ENCODE results near the gene COL4A1. TPM values are rescaled to one million over a fixed set of nuclear protein-coding genes. Genes with fewer than 3 reads are reported as not detected.

COL4A1 gene
- polyA plus RNA-seq, 4 donors: 3.1 to 85.7 (median 32.2) TPM

DNA sequence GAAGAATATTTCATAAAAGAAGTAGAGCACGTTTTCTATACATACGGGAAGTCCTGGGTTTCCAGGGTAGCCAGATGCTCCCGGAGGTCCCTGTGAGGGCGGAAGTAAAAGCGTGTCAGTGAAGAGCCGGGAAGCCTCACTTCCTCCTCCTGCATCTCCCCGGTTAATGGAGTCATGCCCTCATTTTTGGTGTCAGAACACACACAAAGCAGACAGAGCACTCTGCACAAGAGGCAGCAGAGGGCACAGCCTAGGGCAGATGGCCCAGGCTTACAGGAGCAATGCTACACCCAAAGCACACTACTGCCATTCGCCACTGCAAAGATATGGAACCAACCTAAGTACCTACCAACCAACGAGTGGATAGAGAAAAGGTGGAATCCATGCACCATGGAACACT lies 94.4 kb downstream of the COL4A1 start:
- H3K9me3 ChIP-seq (ENCODE audit: control insufficient read depth in 2 of 2, insufficient read depth in 1 of 2, low read depth in 1 of 2, low read length in 1 of 2): no peaks in the 10 kb centered on the region
- no peak for DNase-seq
- no peak overlapping the region for H3K27ac ChIP-seq (ENCODE audit: low read depth in 1 of 3, low read length in 2 of 3)
- H3K27me3 ChIP-seq (ENCODE audit: control insufficient read depth in 3 of 3, insufficient read depth in 3 of 3, low read length in 3 of 3): no peaks in the 10 kb centered on the region
- no peak for FAIRE-seq
- H3K4me1 ChIP-seq (ENCODE audit: control insufficient read depth in 3 of 3, insufficient read depth in 2 of 3, low read depth in 1 of 3, low read length in 2 of 3): no peaks in the 10 kb centered on the region
- H3K36me3 ChIP-seq (ENCODE audit: control insufficient read depth in 3 of 3, insufficient read depth in 2 of 3, low read depth in 1 of 3, low read length in 3 of 3): peaks cover 0 to 25% (median 0%) of the 10 kb centered on the region in 3 donors
- 82 to 95% (median 88%) methylated on average over 9 of the region's 9 CpGs for WGBS, 3 donors
- no peak overlapping the region for H3K4me3 ChIP-seq (ENCODE audit: low read depth in 1 of 3, low read length in 3 of 3)

DNA sequence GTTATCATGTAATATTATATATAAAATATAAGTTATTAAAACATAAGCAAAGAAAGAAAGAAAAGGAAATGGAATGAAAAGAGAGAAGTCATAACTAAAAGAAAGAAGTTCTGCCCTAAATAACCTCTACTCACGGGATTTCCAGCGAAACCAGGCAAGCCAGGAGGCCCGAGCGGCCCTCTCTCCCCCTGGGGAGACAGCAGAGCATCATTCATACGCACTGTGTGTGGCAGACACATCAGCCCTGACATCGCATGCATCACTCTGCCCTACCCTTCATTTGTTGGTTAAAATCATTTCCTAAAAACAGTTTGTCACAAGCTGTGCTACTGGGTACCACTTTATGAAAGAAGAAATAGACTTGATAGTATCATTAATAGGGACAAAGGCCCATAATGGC lies 95.2 kb downstream of the COL4A1 start:
- Histone ChIP-seq H3K9me3 (ENCODE audit: control insufficient read depth in 2 of 2, insufficient read depth in 1 of 2, low read depth in 1 of 2, low read length in 1 of 2) (no peaks in the 10 kb centered on the region), H3K4me1 (ENCODE audit: control insufficient read depth in 3 of 3, insufficient read depth in 2 of 3, low read depth in 1 of 3, low read length in 2 of 3) (peaks cover 0 to 4% (median 0%) of the 10 kb centered on the region in 3 donors), H3K36me3 (ENCODE audit: control insufficient read depth in 3 of 3, insufficient read depth in 2 of 3, low read depth in 1 of 3, low read length in 3 of 3) (peaks cover 0 to 25% (median 0%) of the 10 kb centered on the region in 3 donors), H3K27me3 (ENCODE audit: control insufficient read depth in 3 of 3, insufficient read depth in 3 of 3, low read length in 3 of 3) (no peaks in the 10 kb centered on the region), H3K4me3 (ENCODE audit: low read depth in 1 of 3, low read length in 3 of 3) (no peak overlapping the region), H3K27ac (ENCODE audit: low read depth in 1 of 3, low read length in 2 of 3) (no peak overlapping the region)
- DNase-seq: no peak
- FAIRE-seq: no peak
- WGBS, 3 donors: 75 to 81% (median 80%) methylated on average over 6 of the region's 6 CpGs

DNA sequence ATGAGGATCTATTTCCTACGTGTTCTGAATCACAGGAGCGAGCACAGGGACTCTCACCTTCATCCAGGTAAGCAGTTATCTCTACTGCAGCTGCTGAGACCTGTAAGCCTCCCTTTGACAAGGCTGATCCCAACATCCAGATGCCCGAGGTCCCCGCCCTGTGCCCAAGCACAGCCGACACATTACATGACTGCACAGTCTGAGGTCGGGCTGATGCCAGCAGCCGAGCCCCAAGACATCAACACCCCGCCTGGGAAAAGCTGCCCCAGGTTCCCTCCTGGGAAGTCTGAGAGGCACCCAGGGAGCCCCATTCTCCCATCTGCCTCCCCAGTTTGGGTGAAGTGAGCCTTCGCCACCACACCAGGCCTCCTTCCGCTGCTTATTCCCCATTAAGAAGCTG lies 95.9 kb downstream of the COL4A1 start:
- FAIRE-seq (no peak), DNase-seq (no peak)
- Histone ChIP-seq H3K4me1 (ENCODE audit: control insufficient read depth in 3 of 3, insufficient read depth in 2 of 3, low read depth in 1 of 3, low read length in 2 of 3) (peaks cover 0 to 9% (median 0%) of the 10 kb centered on the region in 3 donors), H3K27ac (ENCODE audit: low read depth in 1 of 3, low read length in 2 of 3) (no peak overlapping the region), H3K27me3 (ENCODE audit: control insufficient read depth in 3 of 3, insufficient read depth in 3 of 3, low read length in 3 of 3) (no peaks in the 10 kb centered on the region), H3K36me3 (ENCODE audit: control insufficient read depth in 3 of 3, insufficient read depth in 2 of 3, low read depth in 1 of 3, low read length in 3 of 3) (peaks cover 0 to 29% (median 2%) of the 10 kb centered on the region in 3 donors), H3K9me3 (ENCODE audit: control insufficient read depth in 2 of 2, insufficient read depth in 1 of 2, low read depth in 1 of 2, low read length in 1 of 2) (no peaks in the 10 kb centered on the region), H3K4me3 (ENCODE audit: low read depth in 1 of 3, low read length in 3 of 3) (no peak overlapping the region)
- WGBS, 3 donors: 78 to 89% (median 86%) methylated on average over 10 of the region's 10 CpGs

DNA sequence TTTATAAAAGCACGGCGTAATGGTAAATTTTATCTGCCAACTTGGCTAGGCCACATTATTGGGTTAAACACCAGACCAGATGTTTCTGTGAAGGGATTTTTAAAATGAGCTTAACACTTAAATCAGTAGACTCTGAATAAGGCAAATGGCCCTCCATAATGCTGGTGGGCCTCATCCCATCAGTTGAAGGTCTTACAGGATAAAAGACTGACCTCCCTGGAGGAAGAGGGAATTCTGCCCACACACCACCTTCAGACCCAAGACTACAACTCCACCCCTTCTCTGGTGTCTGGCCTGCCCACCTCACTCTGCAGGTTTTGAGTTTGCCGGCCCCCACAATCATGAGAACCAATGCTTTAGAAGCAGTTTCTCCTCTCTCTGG lies 96.4 kb downstream of the COL4A1 start:
- Histone ChIP-seq H3K4me3 (ENCODE audit: low read depth in 1 of 3, low read length in 3 of 3) (no peak overlapping the region), H3K4me1 (ENCODE audit: control insufficient read depth in 3 of 3, insufficient read depth in 2 of 3, low read depth in 1 of 3, low read length in 2 of 3) (peaks cover 0 to 12% (median 0%) of the 10 kb centered on the region in 3 donors), H3K36me3 (ENCODE audit: control insufficient read depth in 3 of 3, insufficient read depth in 2 of 3, low read depth in 1 of 3, low read length in 3 of 3) (peaks cover 0 to 29% (median 2%) of the 10 kb centered on the region in 3 donors), H3K9me3 (ENCODE audit: control insufficient read depth in 2 of 2, insufficient read depth in 1 of 2, low read depth in 1 of 2, low read length in 1 of 2) (no peaks in the 10 kb centered on the region), H3K27ac (ENCODE audit: low read depth in 1 of 3, low read length in 2 of 3) (no peak overlapping the region), H3K27me3 (ENCODE audit: control insufficient read depth in 3 of 3, insufficient read depth in 3 of 3, low read length in 3 of 3) (no peaks in the 10 kb centered on the region)
- FAIRE-seq: no peak
- DNase-seq: no peak
- 97 to 100% (median 97%) methylated on average over 3 of the region's 3 CpGs for WGBS, 3 donors

DNA sequence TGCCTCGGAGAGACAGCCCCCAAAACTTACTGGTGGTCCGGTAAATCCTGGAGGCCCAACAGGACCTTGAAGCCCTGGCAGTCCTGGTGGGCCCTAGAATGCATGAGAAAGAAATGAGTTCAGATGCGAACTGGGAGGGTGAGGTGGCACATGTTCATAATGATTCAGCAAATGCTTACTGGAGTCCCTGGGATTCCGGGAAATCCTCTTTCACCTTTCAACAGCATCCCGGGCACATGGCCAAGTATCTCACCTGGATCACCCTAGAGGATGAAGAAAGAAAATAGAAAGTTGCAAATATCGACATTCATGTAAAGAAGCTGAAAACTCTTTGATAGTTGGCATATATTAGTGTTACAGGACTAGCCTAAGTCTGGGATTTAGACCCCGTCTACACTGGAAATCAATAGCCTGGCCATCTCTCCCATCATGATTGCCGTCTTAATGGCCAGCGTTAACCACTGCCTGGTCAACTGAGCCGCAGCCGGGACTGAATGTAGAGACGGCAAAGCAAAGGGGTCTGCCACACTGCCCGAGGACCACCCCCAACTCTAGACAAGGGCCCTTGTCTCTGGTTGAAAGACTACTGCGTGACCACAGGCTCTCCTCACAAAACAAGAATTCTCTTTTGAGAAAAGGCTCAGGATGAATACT lies 96.9 kb downstream of the COL4A1 start:
- 76 to 87% (median 85%) methylated on average over 14 of the region's 14 CpGs for WGBS, 3 donors
- no peak for DNase-seq
- no peak overlapping the region for H3K4me3 ChIP-seq (ENCODE audit: low read depth in 1 of 3, low read length in 3 of 3)
- FAIRE-seq: no peak
- peaks cover 0 to 31% (median 2%) of the 10 kb centered on the region in 3 donors for H3K36me3 ChIP-seq (ENCODE audit: control insufficient read depth in 3 of 3, insufficient read depth in 2 of 3, low read depth in 1 of 3, low read length in 3 of 3)
- no peaks in the 10 kb centered on the region for H3K9me3 ChIP-seq (ENCODE audit: control insufficient read depth in 2 of 2, insufficient read depth in 1 of 2, low read depth in 1 of 2, low read length in 1 of 2)
- peaks cover 0 to 12% (median 0%) of the 10 kb centered on the region in 3 donors for H3K4me1 ChIP-seq (ENCODE audit: control insufficient read depth in 3 of 3, insufficient read depth in 2 of 3, low read depth in 1 of 3, low read length in 2 of 3)
- H3K27me3 ChIP-seq (ENCODE audit: control insufficient read depth in 3 of 3, insufficient read depth in 3 of 3, low read length in 3 of 3): no peaks in the 10 kb centered on the region
- no peak overlapping the region for H3K27ac ChIP-seq (ENCODE audit: low read depth in 1 of 3, low read length in 2 of 3)

DNA sequence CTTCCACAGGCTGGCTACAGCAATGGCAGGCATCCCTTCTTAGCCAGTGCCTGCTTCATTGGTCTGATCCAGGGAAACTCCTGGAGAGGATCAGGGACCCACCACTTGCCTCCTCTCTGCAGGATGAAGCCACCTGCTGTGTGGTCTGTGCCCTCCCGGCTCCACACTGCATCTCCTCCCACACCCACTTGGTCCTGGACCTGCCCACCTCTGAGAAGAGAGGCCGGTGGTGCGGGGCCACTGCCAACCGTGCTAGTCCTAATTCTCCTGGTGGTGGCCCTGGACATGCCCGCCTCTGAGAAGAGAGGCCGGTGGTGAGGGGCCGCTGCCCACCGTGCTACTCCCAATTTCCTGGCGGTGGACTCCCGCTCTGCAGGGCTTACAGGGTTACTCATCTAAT lies 98.8 kb downstream of the COL4A1 start:
- Histone ChIP-seq H3K36me3 (ENCODE audit: control insufficient read depth in 3 of 3, insufficient read depth in 2 of 3, low read depth in 1 of 3, low read length in 3 of 3) (peaks cover 0 to 32% (median 2%) of the 10 kb centered on the region in 3 donors), H3K9me3 (ENCODE audit: control insufficient read depth in 2 of 2, insufficient read depth in 1 of 2, low read depth in 1 of 2, low read length in 1 of 2) (no peaks in the 10 kb centered on the region), H3K4me3 (ENCODE audit: low read depth in 1 of 3, low read length in 3 of 3) (no peak overlapping the region), H3K4me1 (ENCODE audit: control insufficient read depth in 3 of 3, insufficient read depth in 2 of 3, low read depth in 1 of 3, low read length in 2 of 3) (peaks cover 0 to 12% (median 0%) of the 10 kb centered on the region in 3 donors), H3K27ac (ENCODE audit: low read depth in 1 of 3, low read length in 2 of 3) (no peak overlapping the region), H3K27me3 (ENCODE audit: control insufficient read depth in 3 of 3, insufficient read depth in 3 of 3, low read length in 3 of 3) (no peaks in the 10 kb centered on the region)
- DNase-seq: no peak
- no peak for FAIRE-seq
- 95 to 98% (median 96%) methylated on average over 10 of the region's 10 CpGs for WGBS, 3 donors

DNA sequence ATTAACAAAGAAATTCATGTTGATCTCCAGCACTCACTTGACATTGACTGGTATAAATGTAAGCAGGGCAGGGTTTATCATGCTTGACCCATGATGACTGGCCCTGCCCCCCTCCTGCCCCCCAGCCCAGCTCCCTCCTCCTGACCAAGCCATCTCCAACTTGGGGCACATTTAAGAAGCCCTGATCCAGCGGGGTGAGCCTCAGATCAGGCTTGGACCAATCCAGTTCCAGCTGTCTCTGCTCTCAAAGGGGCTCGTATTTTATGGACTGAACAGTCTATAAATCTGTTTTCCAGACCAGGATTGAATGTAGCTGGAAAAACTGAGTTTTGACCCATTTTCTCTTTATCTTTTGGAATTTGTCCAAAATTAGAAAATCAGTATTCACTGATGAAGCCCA lies 100.0 kb downstream of the COL4A1 start:
- H3K4me3 ChIP-seq (ENCODE audit: low read depth in 1 of 3, low read length in 3 of 3): no peak overlapping the region
- DNase-seq: no peak
- FAIRE-seq: no peak
- no peaks in the 10 kb centered on the region for H3K27me3 ChIP-seq (ENCODE audit: control insufficient read depth in 3 of 3, insufficient read depth in 3 of 3, low read length in 3 of 3)
- peaks cover 0 to 12% (median 0%) of the 10 kb centered on the region in 3 donors for H3K4me1 ChIP-seq (ENCODE audit: control insufficient read depth in 3 of 3, insufficient read depth in 2 of 3, low read depth in 1 of 3, low read length in 2 of 3)
- H3K36me3 ChIP-seq (ENCODE audit: control insufficient read depth in 3 of 3, insufficient read depth in 2 of 3, low read depth in 1 of 3, low read length in 3 of 3): peaks cover 0 to 26% (median 2%) of the 10 kb centered on the region in 3 donors
- peak overlapping the region in 1 of 3 donors; percentile 79 for H3K27ac ChIP-seq (ENCODE audit: low read depth in 1 of 3, low read length in 2 of 3)
- whole genome bisulfite sequencing, 3 donors: 31 to 69% (median 54%) methylated on average over 2 of the region's 2 CpGs
- no peaks in the 10 kb centered on the region for H3K9me3 ChIP-seq (ENCODE audit: control insufficient read depth in 2 of 2, insufficient read depth in 1 of 2, low read depth in 1 of 2, low read length in 1 of 2)

DNA sequence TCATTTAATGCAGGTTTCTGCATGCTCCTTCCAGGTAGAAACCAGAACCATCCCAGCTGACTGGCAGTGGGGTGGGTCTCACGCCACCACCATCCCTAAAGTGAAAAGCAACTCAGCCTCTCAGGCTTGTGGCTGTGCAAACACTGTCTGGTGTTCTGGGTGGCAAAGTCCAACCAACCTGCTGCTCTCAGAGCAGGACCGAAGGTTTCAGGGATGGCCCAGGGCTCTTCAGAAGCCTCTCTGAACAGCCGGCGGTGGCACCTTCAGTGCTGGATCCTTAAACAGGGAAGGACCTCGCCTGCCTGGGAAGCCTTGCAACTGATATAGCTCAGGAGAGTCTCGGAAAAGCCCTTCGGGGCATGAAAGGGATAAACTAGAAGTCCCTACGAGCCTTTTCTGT lies 100.8 kb downstream of the COL4A1 start:
- peaks cover 0 to 12% (median 0%) of the 10 kb centered on the region in 3 donors for H3K4me1 ChIP-seq (ENCODE audit: control insufficient read depth in 3 of 3, insufficient read depth in 2 of 3, low read depth in 1 of 3, low read length in 2 of 3)
- no peaks in the 10 kb centered on the region for H3K9me3 ChIP-seq (ENCODE audit: control insufficient read depth in 2 of 2, insufficient read depth in 1 of 2, low read depth in 1 of 2, low read length in 1 of 2)
- DNase-seq: peak; percentile 59 to 88
- H3K36me3 ChIP-seq (ENCODE audit: control insufficient read depth in 3 of 3, insufficient read depth in 2 of 3, low read depth in 1 of 3, low read length in 3 of 3): peaks cover 0 to 26% (median 2%) of the 10 kb centered on the region in 3 donors
- peak overlapping the region in 1 of 3 donors; percentile 79 for H3K27ac ChIP-seq (ENCODE audit: low read depth in 1 of 3, low read length in 2 of 3)
- FAIRE-seq: no peak
- 12 to 63% (median 30%) methylated on average over 8 of the region's 8 CpGs for WGBS, 3 donors
- H3K27me3 ChIP-seq (ENCODE audit: control insufficient read depth in 3 of 3, insufficient read depth in 3 of 3, low read length in 3 of 3): no peaks in the 10 kb centered on the region
- H3K4me3 ChIP-seq (ENCODE audit: low read depth in 1 of 3, low read length in 3 of 3): no peak overlapping the region

DNA sequence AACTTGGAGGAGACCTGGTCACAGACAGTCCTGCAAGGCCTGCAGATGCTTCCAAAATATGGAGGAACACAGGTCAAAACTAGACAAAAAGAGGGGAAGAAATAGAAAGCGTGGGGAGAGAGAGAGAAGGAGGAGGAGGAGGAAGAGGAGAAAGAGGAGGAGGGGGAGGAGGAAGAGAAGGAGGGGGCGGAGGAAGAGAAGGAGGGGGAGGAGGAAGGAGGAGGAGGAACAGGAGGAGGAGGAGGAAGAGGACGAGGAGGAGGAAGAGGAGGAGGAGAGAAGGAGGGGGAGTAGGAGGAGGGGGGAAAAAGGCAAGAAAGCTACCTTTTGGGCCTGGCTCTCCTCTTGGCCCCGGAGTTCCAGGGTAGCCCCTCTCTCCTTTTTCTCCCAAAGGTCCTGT lies 105.8 kb downstream of the COL4A1 start:
- Histone ChIP-seq H3K4me3 (ENCODE audit: low read depth in 1 of 3, low read length in 3 of 3) (no peak overlapping the region), H3K9me3 (ENCODE audit: control insufficient read depth in 2 of 2, insufficient read depth in 1 of 2, low read depth in 1 of 2, low read length in 1 of 2) (no peaks in the 10 kb centered on the region), H3K27me3 (ENCODE audit: control insufficient read depth in 3 of 3, insufficient read depth in 3 of 3, low read length in 3 of 3) (no peaks in the 10 kb centered on the region), H3K4me1 (ENCODE audit: control insufficient read depth in 3 of 3, insufficient read depth in 2 of 3, low read depth in 1 of 3, low read length in 2 of 3) (peaks cover 0 to 8% (median 0%) of the 10 kb centered on the region in 3 donors), H3K27ac (ENCODE audit: low read depth in 1 of 3, low read length in 2 of 3) (no peak overlapping the region), H3K36me3 (ENCODE audit: control insufficient read depth in 3 of 3, insufficient read depth in 2 of 3, low read depth in 1 of 3, low read length in 3 of 3) (peaks cover 0 to 35% (median 2%) of the 10 kb centered on the region in 3 donors)
- FAIRE-seq: no peak
- 72 to 75% (median 73%) methylated on average over 4 of the region's 4 CpGs for WGBS, 3 donors
- DNase-seq: no peak

All from small intestine (tissue), 7 donors.